ENCODE data around the gene ATF6B. TPM values are rescaled to one million over a fixed set of nuclear protein-coding genes. Genes with fewer than 3 reads are reported as not detected.

Gene ATF6B
- total and polyA plus RNA-seq, 2 of the 8 experiments (the other 6 are each of a cell fraction or from before 2014, with no cell fraction given) = 38.1 to 42.2 TPM

DNA sequence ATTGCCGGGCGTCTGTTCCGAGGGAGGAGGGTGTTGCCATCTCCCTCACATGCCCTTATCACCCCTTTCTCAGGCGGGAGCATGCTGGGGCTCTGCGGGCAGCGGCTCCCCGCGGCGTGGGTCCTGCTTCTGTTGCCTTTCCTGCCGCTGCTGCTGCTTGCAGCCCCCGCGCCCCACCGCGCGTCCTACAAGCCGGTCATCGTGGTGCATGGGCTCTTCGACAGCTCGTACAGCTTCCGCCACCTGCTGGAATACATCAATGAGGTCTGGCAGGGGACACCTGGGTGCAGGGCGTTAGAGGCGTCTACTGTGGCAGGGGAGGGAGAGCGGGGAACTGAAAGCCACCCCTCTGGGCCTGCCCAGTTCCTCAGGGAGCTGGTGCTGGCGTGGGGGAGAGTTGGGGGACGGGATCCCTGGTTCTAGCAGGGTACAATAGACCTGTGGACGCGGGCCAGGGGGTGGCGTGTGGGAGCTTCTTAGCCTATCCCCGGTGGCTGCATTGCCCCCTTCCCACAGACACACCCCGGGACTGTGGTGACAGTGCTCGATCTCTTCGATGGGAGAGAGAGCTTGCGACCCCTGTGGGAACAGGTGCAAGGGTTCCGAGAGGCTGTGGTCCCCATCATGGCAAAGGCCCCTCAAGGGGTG lies 26.6 kb upstream of the ATF6B start:
- Histone ChIP-seq H2AK5ac (ENCODE audit: low read depth, low read length) (no peak overlapping the region), H3K27me3 (replicated peaks in 1 of 4; ENCODE audit: control insufficient read depth in 3 of 4, extremely low read depth in 1 of 4, insufficient read depth in 3 of 4, low read length in 3 of 4) (peaks cover 4 to 32% (median 30%) of the 10 kb centered on the region in 4 experiments), H2BK15ac (ENCODE audit: low read length) (no peak overlapping the region), H2BK120ac (replicated peaks; ENCODE audit: low read depth, low read length) (no peak overlapping the region), H4K91ac (replicated peaks; ENCODE audit: insufficient read length, low read length) (no peak overlapping the region), H3K23ac (ENCODE audit: insufficient read length) (no peak overlapping the region), H3K23me2 (ENCODE audit: low read depth, low read length) (peaks cover 25% of the 10 kb centered on the region), H2BK5ac (ENCODE audit: low read depth, low read length) (peak overlapping the region; percentile 87; the same call in 1 of the 2 replicates), H2AFZ (ENCODE audit: low read length) (no peak overlapping the region), H3K9me3 (ENCODE audit: insufficient read depth in 2 of 2, low read depth in 1 of 2, low read length in 1 of 2) (no peaks in the 10 kb centered on the region), H3K4me3 (ENCODE audit: extremely low read depth in 1 of 4, insufficient read depth in 2 of 4, low read depth in 3 of 4, low read length in 4 of 4) (peak overlapping the region; percentile 77 to 98 (median 92)), H2BK20ac (ENCODE audit: low read length) (no peak overlapping the region), H2BK12ac (ENCODE audit: low read depth, low read length) (0 out of 2 replicates have a peak overlapping the region, but pooled peaks have one; percentile 39), H3K18ac (ENCODE audit: extremely low read depth, low read length) (peak overlapping the region; percentile 60; the same call in 1 of the 2 replicates), H3K14ac (ENCODE audit: insufficient read length) (no peak overlapping the region), H3K79me1 (ENCODE audit: low read depth, low read length) (0 out of 2 replicates have a peak, but pooled peaks cover 3% of the 10 kb centered on the region), H3K4ac (replicated peaks; ENCODE audit: insufficient read length, low read depth, low read length) (no peak overlapping the region), H3K79me2 (ENCODE audit: control insufficient read depth in 1 of 2, insufficient read depth in 2 of 2, low read length in 2 of 2) (peaks cover 0 to 5% of the 10 kb centered on the region in 2 experiments; a peak in 1 of 4 replicates), H3K9ac (replicated peaks in 1 of 4; ENCODE audit: extremely low read depth in 1 of 4, low read depth in 3 of 4, low read length in 3 of 4) (peak overlapping the region in 2 of 4 experiments; percentile 80; a peak in 4 of 7 replicates), H4K20me1 (replicated peaks in 1 of 2; ENCODE audit: control insufficient read depth in 1 of 2, insufficient read depth in 2 of 2, low read length in 2 of 2) (no peaks in the 10 kb centered on the region), H4K5ac (ENCODE audit: insufficient read length, low read depth, low read length) (no peak overlapping the region), H3K4me1 (replicated peaks in 1 of 4; ENCODE audit: control insufficient read depth in 3 of 4, insufficient read depth in 4 of 4, low read length in 3 of 4) (peaks cover 7 to 27% (median 14%) of the 10 kb centered on the region in 4 experiments), H4K8ac (ENCODE audit: extremely low read depth, insufficient read depth, low read length) (peak overlapping the region; percentile 84; the same call in 1 of the 2 replicates), H3K36me3 (ENCODE audit: control insufficient read depth in 2 of 4, insufficient read depth in 4 of 4, low read length in 3 of 4) (peaks cover 4 to 14% (median 10%) of the 10 kb centered on the region in 4 experiments; a peak in 6 of 8 replicates), H3K56ac (replicated peaks; ENCODE audit: insufficient read length, low read depth, low read length) (no peak overlapping the region), H3K4me2 (ENCODE audit: insufficient read depth in 1 of 2, low read depth in 2 of 2, low read length in 2 of 2) (peak overlapping the region; percentile 92 to 94), H3K27ac (ENCODE audit: low read depth, low read length) (peak overlapping the region; percentile 70; the same call in 1 of the 2 replicates)
- CTCF ChIA-PET (ENCODE audit: partially characterized antibody) = interaction anchor here (0.6 to 1.3 kb wide), 13 partner anchors 9 to 106 kb away, joined by 3 to 16 read pairs (median 4); partner anchors contain the start of genes ATF6B, EGFL8 and FKBPL
- WGBS, 2 experiments (ENCODE audit: extremely low coverage in 1 of 2, insufficient coverage in 1 of 2, insufficient read length in 1 of 2, insufficient replicate concordance in 2 of 2, low coverage in 1 of 2, low lambda C conversion rate in 2 of 2, missing lambda C conversion rate in 1 of 2) = 15% methylated on average over 32 of the region's 34 CpGs; no CpG with 5 or more reads in 1 of the 2 experiments
- DNase-seq (ENCODE audit: low read depth in 1 of 2, low spot score in 2 of 2) = peak in 1 of 2 experiments; percentile 71
- POLR2A ChIA-PET (ENCODE audit: partially characterized antibody) = interaction anchor here (0.8 to 1.2 kb wide), 10 partner anchors 8 to 105 kb away, joined by 3 to 7 read pairs (median 3); partner anchors contain the start of genes AGPAT1, EGFL8 and PBX2
- no peak for FAIRE-seq
- TF ChIP-seq BRCA1 (IDR thresholded peaks at IDR 0.05; ENCODE audit: low read depth, low read length) (no peak), TAF7 (optimal IDR thresholded peaks at IDR 0.05; ENCODE audit: borderline replicate concordance, low read depth, low read length) (no peak), RBBP5 (IDR thresholded peaks at IDR 0.05; ENCODE audit: borderline replicate concordance, low read depth, low read length) (no peak), SIN3A (conservative IDR thresholded peaks at IDR 0.05 in 1 of 2, IDR thresholded peaks at IDR 0.05 in 1 of 2; ENCODE audit: low read depth in 1 of 2, low read length in 2 of 2) (peak in 1 of 2 experiments; percentile 12; a peak in 1 of 4 replicates), EGR1 (IDR thresholded peaks at IDR 0.05; ENCODE audit: borderline replicate concordance, low read depth, low read length) (no peak), YY1 (IDR thresholded peaks at IDR 0.05; ENCODE audit: low read depth, low read length) (no peak), CHD1 (IDR thresholded peaks at IDR 0.05; ENCODE audit: low read depth, low read length) (no peak), EZH2 (IDR thresholded peaks at IDR 0.05; ENCODE audit: low read depth, low read length, severe bottlenecking) (no peak)
- TF ChIP-seq, protein P1, sequence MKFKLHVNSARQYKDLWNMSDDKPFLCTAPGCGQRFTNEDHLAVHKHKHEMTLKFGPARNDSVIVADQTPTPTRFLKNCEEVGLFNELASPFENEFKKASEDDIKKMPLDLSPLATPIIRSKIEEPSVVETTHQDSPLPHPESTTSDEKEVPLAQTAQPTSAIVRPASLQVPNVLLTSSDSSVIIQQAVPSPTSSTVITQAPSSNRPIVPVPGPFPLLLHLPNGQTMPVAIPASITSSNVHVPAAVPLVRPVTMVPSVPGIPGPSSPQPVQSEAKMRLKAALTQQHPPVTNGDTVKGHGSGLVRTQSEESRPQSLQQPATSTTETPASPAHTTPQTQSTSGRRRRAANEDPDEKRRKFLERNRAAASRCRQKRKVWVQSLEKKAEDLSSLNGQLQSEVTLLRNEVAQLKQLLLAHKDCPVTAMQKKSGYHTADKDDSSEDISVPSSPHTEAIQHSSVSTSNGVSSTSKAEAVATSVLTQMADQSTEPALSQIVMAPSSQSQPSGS (IDR thresholded peaks at IDR 0.05; ENCODE audit: low read length) = no peak

All from H1 (cell line).